ENCODE data around the gene ATP6V0B.

DNA sequence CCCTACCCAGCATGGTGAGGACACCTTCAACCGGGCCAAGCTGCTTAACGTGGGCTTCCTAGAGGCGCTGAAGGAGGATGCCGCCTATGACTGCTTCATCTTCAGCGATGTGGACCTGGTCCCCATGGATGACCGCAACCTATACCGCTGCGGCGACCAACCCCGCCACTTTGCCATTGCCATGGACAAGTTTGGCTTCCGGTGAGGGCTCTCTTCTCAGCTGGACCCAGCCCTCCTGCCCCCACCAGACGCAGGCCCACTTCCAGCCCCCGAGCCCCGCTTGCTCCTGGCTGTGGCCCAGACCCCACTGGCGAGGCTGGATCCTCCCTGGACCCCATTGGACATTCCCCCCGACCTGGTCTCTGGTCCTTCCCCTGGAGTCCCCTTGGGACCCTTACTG is 10.1 kb downstream of the ATP6V0B start:
- TF ChIP-seq GATA2 (IDR thresholded peaks at IDR 0.05; ENCODE audit: low read depth, low read length) (no peak), GATA3 (IDR thresholded peaks at IDR 0.05; ENCODE audit: low read depth, low read length) (no peak)

All from SH-SY5Y (cell line).